PC-9 (cell line): Measurements from ENCODE around the gene RBM33. TPM values are rescaled to one million over a fixed set of nuclear protein-coding genes. Genes with fewer than 3 reads are reported as not detected.

Source experiments
- BruUV-seq: library from RNA; stranded (reverse); fragments of 400-500 nt; replicated peaks from 2 replicates; lab custom pipeline; 2021; lab: Mats Ljungman, UMichigan
- CTCF ChIA-PET: fragments of 300-600 bp; sonication (Branson Sonifier 250); formaldehyde crosslinking; loops from one replicate; lab custom pipeline; 2022; ENCODE audit warnings: antibody characterized with exemption; lab: Charles Lee
- POLR2A ChIA-PET: fragments of 300-600 bp; sonication (Branson Sonifier 250); formaldehyde crosslinking; loops from one replicate; lab custom pipeline; 2022; ENCODE audit warnings: antibody characterized with exemption; ENCODE audit not compliant: unreplicated experiment; lab: Charles Lee
- DNase-seq, 2 experiments: peaks; one replicate each; pipeline versions ENCODE4 v3.0.0 to v3.0.0-alpha.2; 2015 to 2022; ENCODE audit warnings: mixed read lengths in 1 of 2
- H2AFZ ChIP-seq: fragments of 200-600 bp; sonication (generic); 2 replicates; pipeline ENCODE4 v1.8.1; 2017; ENCODE audit warnings: antibody characterized with exemption
- H3F3A ChIP-seq: fragments of 200-600 bp; sonication (generic); 2 replicates; pipeline ENCODE4 v1.8.1; 2017; ENCODE audit warnings: antibody characterized with exemption, mild to moderate bottlenecking, low read depth; ENCODE audit not compliant: insufficient read depth
- H3K27ac ChIP-seq: fragments of 200-600 bp; sonication (generic); 2 replicates; pipeline ENCODE4 v1.6.1; 2016; ENCODE audit warnings: mixed run types
- H3K27me3 ChIP-seq: fragments of 200-600 bp; sonication (generic); 2 replicates; pipeline ENCODE4 v1.6.1; 2016; ENCODE audit warnings: low read depth, mixed run types; ENCODE audit not compliant: insufficient read depth
- H3K36me3 ChIP-seq: fragments of 200-600 bp; sonication (generic); 2 replicates; pipeline ENCODE4 v1.6.1; 2016; ENCODE audit warnings: low read depth, mixed run types
- H3K4me1 ChIP-seq: fragments of 200-600 bp; sonication (generic); replicated peaks from 2 replicates; pipeline ENCODE4 v1.6.1; 2016; ENCODE audit warnings: mixed run types; ENCODE audit not compliant: insufficient read depth
- H3K4me2 ChIP-seq: fragments of 200-600 bp; sonication (generic); 2 replicates; pipeline ENCODE4 v1.6.1; 2017; ENCODE audit warnings: mixed run types
- H3K4me3 ChIP-seq: fragments of 200-600 bp; sonication (generic); 2 replicates; pipeline ENCODE4 v1.6.1; 2016; ENCODE audit warnings: mixed run types
- H3K79me2 ChIP-seq: fragments of 200-600 bp; sonication (generic); 2 replicates; pipeline ENCODE4 v1.6.1; 2017; ENCODE audit warnings: low read depth, mixed run types
- H3K9me2 ChIP-seq: fragments of 200-600 bp; sonication (generic); 2 replicates; pipeline ENCODE4 v1.8.1; 2017; ENCODE audit warnings: mild to moderate bottlenecking; ENCODE audit not compliant: insufficient read depth
- H3K9me3 ChIP-seq: fragments of 200-600 bp; sonication (generic); 2 replicates; pipeline ENCODE4 v1.8.1; 2016; ENCODE audit warnings: low read depth; ENCODE audit not compliant: insufficient read depth
- H4K20me1 ChIP-seq: fragments of 200-600 bp; sonication (generic); 2 replicates; pipeline ENCODE4 v1.8.1; 2017; ENCODE audit not compliant: insufficient read depth
- CTCF ChIP-seq: fragments of 200-600 bp; sonication (generic); conservative IDR thresholded peaks from 2 replicates; pipeline ENCODE4 v1.6.1; 2017; ENCODE audit warnings: mixed run types, antibody characterized with exemption, mild to moderate bottlenecking, moderate library complexity
- EZH2 ChIP-seq: fragments of 200-600 bp; sonication (generic); IDR thresholded peaks from 2 replicates; pipeline ENCODE4 v1.8.0; 2017; ENCODE audit warnings: antibody characterized with exemption, low read depth
- intact Hi-C: fragments of 100-400 bp; cut with micrococcal nuclease; formaldehyde crosslinking; loops from one replicate; pipeline ENCODE4 v1.10.0; 2022; ENCODE audit not compliant: unreplicated experiment
- total RNA-seq: library from RNA; stranded (reverse); gene quantifications from 2 replicates; pipeline ENCODE4 v1.2.3, GENCODE V29; 2021

Gene RBM33
- total RNA-seq, 1 experiment from 2014 or later = 85.7 TPM

GRCh38 chr7:155710031-155710430 lies 65.6 kb downstream of the RBM33 start:
- BruUV-seq = no TSS peak
- DNase-seq = no peak
- Histone ChIP-seq H3K4me1 (no peaks in the 10 kb centered on the region), H3K36me3 (peaks cover 45% of the 10 kb centered on the region), H3K27ac (no peak overlapping the region), H2AFZ (no peak overlapping the region), H3K4me3 (no peak overlapping the region), H3K4me2 (no peak overlapping the region), H3F3A (no peaks in the 10 kb centered on the region), H3K79me2 (0 out of 2 replicates have a peak, but pooled peaks cover 10% of the 10 kb centered on the region), H3K27me3 (no peaks in the 10 kb centered on the region), H3K9me2 (no peaks in the 10 kb centered on the region), H4K20me1 (peaks cover 61% of the 10 kb centered on the region), H3K9me3 (no peaks in the 10 kb centered on the region)
- intact Hi-C loops = no loop called here
- TF ChIP-seq EZH2 (no peak), CTCF (no peak)
- ChIA-PET CTCF (no interaction called here), POLR2A (no interaction called here)

GRCh38 chr7:155710530-155710929 lies 66.1 kb downstream of the RBM33 start:
- Histone ChIP-seq H2AFZ (no peak overlapping the region), H3K27me3 (no peaks in the 10 kb centered on the region), H3K4me3 (no peak overlapping the region), H3K4me2 (no peak overlapping the region), H3F3A (no peaks in the 10 kb centered on the region), H3K36me3 (peaks cover 41% of the 10 kb centered on the region), H3K4me1 (no peaks in the 10 kb centered on the region), H4K20me1 (peaks cover 61% of the 10 kb centered on the region), H3K9me3 (no peaks in the 10 kb centered on the region), H3K9me2 (no peaks in the 10 kb centered on the region), H3K79me2 (0 out of 2 replicates have a peak, but pooled peaks cover 10% of the 10 kb centered on the region), H3K27ac (no peak overlapping the region)
- ChIA-PET CTCF (no interaction called here), POLR2A (no interaction called here)
- no TSS peak for BruUV-seq
- intact Hi-C loops = no loop called here
- no peak for DNase-seq
- TF ChIP-seq CTCF (no peak), EZH2 (no peak)

GRCh38 chr7:155711081-155711480 lies 66.6 kb downstream of the RBM33 start:
- Histone ChIP-seq H3K36me3 (peaks cover 41% of the 10 kb centered on the region), H2AFZ (no peak overlapping the region), H3K79me2 (0 out of 2 replicates have a peak, but pooled peaks cover 10% of the 10 kb centered on the region), H3K9me3 (no peaks in the 10 kb centered on the region), H3K27me3 (no peaks in the 10 kb centered on the region), H3K4me3 (no peak overlapping the region), H3K9me2 (no peaks in the 10 kb centered on the region), H3K4me2 (no peak overlapping the region), H4K20me1 (peaks cover 62% of the 10 kb centered on the region), H3K4me1 (no peaks in the 10 kb centered on the region), H3F3A (no peaks in the 10 kb centered on the region), H3K27ac (no peak overlapping the region)
- no peak for TF ChIP-seq EZH2
- no peak for TF ChIP-seq CTCF
- intact Hi-C loops = no loop called here
- no peak for DNase-seq
- BruUV-seq = no TSS peak
- ChIA-PET POLR2A (no interaction called here), CTCF (no interaction called here)
